Ovary (tissue), 3 donors: ENCODE data around the gene CD247.

Experiments used
- EP300 ChIP-seq: sonication (generic); formaldehyde crosslinking; IDR thresholded peaks from one replicate; pipeline ENCODE4 v1.6.1; 2017; ENCODE audit warnings: antibody characterized with exemption
- POLR2A ChIP-seq: fragments of 450-650 bp; IDR thresholded peaks from one replicate; pipeline ENCODE4 v1.6.1; 2017; ENCODE audit warnings: antibody characterized with exemption, mild to moderate bottlenecking, moderate library complexity
- TF ChIP-seq, protein P1 (sequence below), 3 donors: fragments of 450-650 bp in 2 of 3; fragments of 200-600 bp in 1 of 3; IDR thresholded peaks; one replicate each; pipeline versions ENCODE4 v1.5.1 to v1.8.0; 2016 to 2022; ENCODE audit warnings: antibody characterized with exemption in 3 of 3, mild to moderate bottlenecking in 1 of 3
- donor health status: DM: no; HTN: no; CAD: no.

DNA sequence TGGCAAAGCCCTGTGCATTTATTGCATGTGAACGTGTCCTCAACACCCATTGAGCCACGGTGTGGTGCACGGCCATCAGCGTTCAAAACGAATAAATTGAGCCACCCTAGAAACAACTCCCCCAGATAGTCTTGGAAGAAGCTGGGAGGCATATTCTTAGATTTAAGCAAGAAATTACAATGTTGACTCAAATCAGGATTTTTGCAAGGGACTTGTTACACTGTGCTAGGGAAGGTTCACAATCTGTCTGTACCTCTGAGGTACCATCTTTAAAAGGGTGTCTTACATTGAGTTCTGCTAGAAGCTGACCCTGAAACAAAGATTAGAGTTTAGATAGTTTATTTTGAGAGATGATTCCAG, 16.2 kb downstream of the CD247 start:
- TF ChIP-seq, protein P1, sequence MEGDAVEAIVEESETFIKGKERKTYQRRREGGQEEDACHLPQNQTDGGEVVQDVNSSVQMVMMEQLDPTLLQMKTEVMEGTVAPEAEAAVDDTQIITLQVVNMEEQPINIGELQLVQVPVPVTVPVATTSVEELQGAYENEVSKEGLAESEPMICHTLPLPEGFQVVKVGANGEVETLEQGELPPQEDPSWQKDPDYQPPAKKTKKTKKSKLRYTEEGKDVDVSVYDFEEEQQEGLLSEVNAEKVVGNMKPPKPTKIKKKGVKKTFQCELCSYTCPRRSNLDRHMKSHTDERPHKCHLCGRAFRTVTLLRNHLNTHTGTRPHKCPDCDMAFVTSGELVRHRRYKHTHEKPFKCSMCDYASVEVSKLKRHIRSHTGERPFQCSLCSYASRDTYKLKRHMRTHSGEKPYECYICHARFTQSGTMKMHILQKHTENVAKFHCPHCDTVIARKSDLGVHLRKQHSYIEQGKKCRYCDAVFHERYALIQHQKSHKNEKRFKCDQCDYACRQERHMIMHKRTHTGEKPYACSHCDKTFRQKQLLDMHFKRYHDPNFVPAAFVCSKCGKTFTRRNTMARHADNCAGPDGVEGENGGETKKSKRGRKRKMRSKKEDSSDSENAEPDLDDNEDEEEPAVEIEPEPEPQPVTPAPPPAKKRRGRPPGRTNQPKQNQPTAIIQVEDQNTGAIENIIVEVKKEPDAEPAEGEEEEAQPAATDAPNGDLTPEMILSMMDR (IDR thresholded peaks at IDR 0.05) = no peak
- TF ChIP-seq POLR2A (no peak), EP300 (no peak)
